ENCODE measurements around the gene GAS7. TPM values are rescaled to one million over a fixed set of nuclear protein-coding genes. Genes with fewer than 3 reads are reported as not detected.

The GAS7 gene
- 15.6 and 17.5 TPM in 2 replicates for total RNA-seq

GRCh38 chr17:10198509-10199249, at the start of gene GAS7:
TSS of gene GAS7 (minus strand) at chr17:10198606.

GRCh38 chr17:9905078-9905415, 293.4 kb downstream of the GAS7 start, which contains the start of gene RCVRN:
TSS of gene RCVRN (minus strand) at chr17:9905271. CDS start at chr17:9905180, 91 bp downstream.

Other genes with a start within 250 kb of the GAS7 start
- gene MYH13, start 174.4 kb upstream of the GAS7 start, total RNA-seq, result under 0.01 and 0.09 TPM in 2 replicates
- gene MYH8, start 223.3 kb upstream of the GAS7 start, total RNA-seq, result under 0.01 TPM in 1 of 2 replicates, not detected in the other